ENCODE data around the gene RNF220.

DNA sequence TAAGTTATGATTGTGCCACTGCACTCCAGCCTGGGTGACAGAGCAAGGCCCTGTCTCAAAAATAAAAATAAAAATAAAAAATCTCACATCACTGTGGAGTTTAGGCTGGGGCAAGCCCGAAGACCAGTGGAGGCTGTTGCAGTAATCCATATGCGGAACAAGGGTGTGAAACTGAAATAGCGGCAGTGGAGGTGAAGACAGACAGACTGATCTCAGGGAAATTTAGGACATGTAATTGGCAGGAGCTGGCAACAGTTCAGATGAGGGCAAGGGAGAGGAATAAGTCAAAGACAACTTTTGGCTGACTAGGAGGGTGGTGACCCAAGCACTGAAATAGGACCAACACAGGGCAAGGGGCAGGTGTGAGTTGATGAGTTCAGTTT is 277.8 kb downstream of the RNF220 start:
- TF ChIP-seq, protein P1, sequence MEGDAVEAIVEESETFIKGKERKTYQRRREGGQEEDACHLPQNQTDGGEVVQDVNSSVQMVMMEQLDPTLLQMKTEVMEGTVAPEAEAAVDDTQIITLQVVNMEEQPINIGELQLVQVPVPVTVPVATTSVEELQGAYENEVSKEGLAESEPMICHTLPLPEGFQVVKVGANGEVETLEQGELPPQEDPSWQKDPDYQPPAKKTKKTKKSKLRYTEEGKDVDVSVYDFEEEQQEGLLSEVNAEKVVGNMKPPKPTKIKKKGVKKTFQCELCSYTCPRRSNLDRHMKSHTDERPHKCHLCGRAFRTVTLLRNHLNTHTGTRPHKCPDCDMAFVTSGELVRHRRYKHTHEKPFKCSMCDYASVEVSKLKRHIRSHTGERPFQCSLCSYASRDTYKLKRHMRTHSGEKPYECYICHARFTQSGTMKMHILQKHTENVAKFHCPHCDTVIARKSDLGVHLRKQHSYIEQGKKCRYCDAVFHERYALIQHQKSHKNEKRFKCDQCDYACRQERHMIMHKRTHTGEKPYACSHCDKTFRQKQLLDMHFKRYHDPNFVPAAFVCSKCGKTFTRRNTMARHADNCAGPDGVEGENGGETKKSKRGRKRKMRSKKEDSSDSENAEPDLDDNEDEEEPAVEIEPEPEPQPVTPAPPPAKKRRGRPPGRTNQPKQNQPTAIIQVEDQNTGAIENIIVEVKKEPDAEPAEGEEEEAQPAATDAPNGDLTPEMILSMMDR (IDR thresholded peaks at IDR 0.05), result no peak
- no peak for TF ChIP-seq POLR2A (IDR thresholded peaks at IDR 0.05)

Data from body of pancreas (tissue), 4 donors.